Measurements from ENCODE around the gene HSF2. TPM values are rescaled to one million over a fixed set of nuclear protein-coding genes. Genes with fewer than 3 reads are reported as not detected.

Gene HSF2
- total and polyA plus RNA-seq, 12 donors = 14.6 to 64.4 (median 19.5) TPM

- WGBS, 4 donors = 0 to 1% (median 0%) methylated on average over 46 to 49 of the region's 49 CpGs
- TF ChIP-seq CTCF (IDR thresholded peaks at IDR 0.05) (no peak), POLR2A (IDR thresholded peaks at IDR 0.05) (peak; percentile 82 to 96)
- DNase-seq = peak; percentile 94 to 99 (median 96)
- Histone ChIP-seq H3K9me3 (replicated peaks in 1 of 3) (no peaks in the 10 kb centered on the region), H3K4me3 (peak within 1 kb of the TSS; percentile 64 to 90 (median 69)), H3K27ac (peak within 1 kb of the TSS; percentile 82 to 98 (median 93)), H3K4me1 (replicated peaks in 1 of 2) (peaks cover 0 to 28% of the 10 kb centered on the region in 2 donors), H3K36me3 (replicated peaks in 1 of 2) (no peaks in the 10 kb centered on the region), H3K27me3 (no peaks in the 10 kb centered on the region)
- intact Hi-C loops (cut with DNase I) = loop anchor here in 1 of 2 donors (10.0 kb wide), 1 partner anchor 53 kb away; no protein-coding TSS in a partner anchor
These were observed 71.9 kb downstream of the HSF2 start, which contains the start of gene SERINC1 for GRCh38 chr6:122471107-122472021. TSS of gene SERINC1 (minus strand) at chr6:122471807. CDS start at chr6:122471737, 70 bp downstream.

GRCh38 chr6:122472022-122472340, 72.5 kb downstream of the HSF2 start:
- peak overlapping the region in 3 of 4 donors; percentile 54 to 90 (median 72) for H3K4me3 ChIP-seq
- no peaks in the 10 kb centered on the region for H3K27me3 ChIP-seq
- no peak for TF ChIP-seq POLR2A (IDR thresholded peaks at IDR 0.05)
- TF ChIP-seq CTCF (IDR thresholded peaks at IDR 0.05) = no peak
- WGBS, 4 donors = 0 to 6% (median 3%) methylated on average over 8 of the region's 8 CpGs
- peaks cover 0 to 28% of the 10 kb centered on the region in 2 donors for H3K4me1 ChIP-seq (replicated peaks in 1 of 2)
- no peaks in the 10 kb centered on the region for H3K9me3 ChIP-seq (replicated peaks in 1 of 3)
- no peaks in the 10 kb centered on the region for H3K36me3 ChIP-seq (replicated peaks in 1 of 2)
- DNase-seq = no peak
- intact Hi-C loops (cut with DNase I) = loop anchor here in 1 of 2 donors (10.0 kb wide), 1 partner anchor 53 kb away; no protein-coding TSS in a partner anchor
- H3K27ac ChIP-seq = peak overlapping the region; percentile 82 to 98 (median 93)

DNA sequence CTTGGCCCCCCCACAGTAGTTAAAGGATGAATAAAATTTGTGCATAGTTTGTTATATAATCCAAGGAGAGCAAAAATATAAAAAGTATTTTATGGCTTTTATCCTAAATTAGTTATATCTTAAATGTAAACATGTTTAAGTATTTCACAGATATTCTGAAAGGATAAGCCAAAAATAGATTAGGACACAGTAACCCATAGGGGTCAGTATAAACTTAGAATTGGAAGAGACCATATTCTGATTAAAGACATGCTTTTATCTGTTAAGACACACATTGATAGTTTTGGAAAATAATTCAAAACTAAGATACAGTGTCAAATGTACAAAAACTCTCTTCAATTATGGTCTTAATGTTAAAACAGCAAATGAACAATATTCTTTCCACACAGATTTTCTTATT, 76.7 kb downstream of the HSF2 start:
- H3K36me3 ChIP-seq (replicated peaks in 1 of 2) = no peaks in the 10 kb centered on the region

More for the DNA sequence above, 76.7 kb downstream of the HSF2 start:
- H3K27ac ChIP-seq = no peak overlapping the region
- H3K27me3 ChIP-seq = no peaks in the 10 kb centered on the region
- H3K9me3 ChIP-seq (replicated peaks in 1 of 3) = no peaks in the 10 kb centered on the region
- TF ChIP-seq CTCF (IDR thresholded peaks at IDR 0.05) (peak; percentile 15 to 54 (median 37)), POLR2A (IDR thresholded peaks at IDR 0.05) (no peak)
- DNase-seq = no peak
- peaks cover 0 to 4% of the 10 kb centered on the region in 2 donors for H3K4me1 ChIP-seq (replicated peaks in 1 of 2)
- H3K4me3 ChIP-seq = no peak overlapping the region
- intact Hi-C loops (cut with DNase I) = loop anchor here in 1 of 2 donors (10.0 kb wide), 1 partner anchor 49 kb away; no protein-coding TSS in a partner anchor
